ENCODE measurements around the gene ZNF10.

ZNF10 gene

DNA sequence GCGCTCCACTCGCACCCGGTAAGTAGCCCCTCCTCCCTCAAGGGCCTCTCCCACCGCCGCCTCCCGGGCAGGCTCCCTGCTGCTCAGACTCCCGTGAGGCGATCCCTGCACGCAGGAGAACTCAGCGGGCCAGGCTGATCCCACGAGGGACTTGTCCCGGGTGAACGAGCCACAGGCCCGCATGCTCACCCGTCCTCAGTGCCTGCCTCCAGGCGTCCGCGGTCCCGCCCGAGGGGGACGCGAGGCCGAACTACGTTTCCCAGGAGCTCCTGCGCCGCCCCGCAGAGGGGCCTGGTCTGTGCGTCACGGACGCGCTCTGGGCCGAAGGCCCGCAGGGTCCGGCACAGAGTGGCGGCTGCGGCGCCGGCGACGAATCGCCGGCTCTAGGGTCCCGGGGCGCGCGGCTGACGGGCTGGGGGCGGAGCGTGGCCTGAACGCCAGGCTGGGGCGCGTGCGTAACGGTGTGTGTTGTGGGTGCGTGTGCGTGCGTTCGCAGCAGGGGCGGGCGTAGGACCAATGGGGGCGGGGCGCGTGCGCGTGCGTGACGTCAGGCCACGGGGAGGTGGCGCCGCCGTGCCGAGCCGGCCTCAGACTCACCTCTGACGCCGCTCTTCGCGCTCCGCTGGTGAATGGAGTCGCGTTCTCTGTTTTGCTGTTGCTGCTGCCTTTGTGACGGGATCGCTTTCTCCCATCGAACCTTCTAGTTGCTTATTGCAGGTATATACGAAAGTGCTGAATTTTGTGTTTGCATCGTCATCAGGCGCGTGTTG is at the start of gene ZNF10, which contains the start of gene ZNF891:
Gene ZNF10 (plus strand): TSS at position 590 of the 770 bp plus-strand sequence. CDS start 13,866 bp downstream, outside the sequence.
Gene ZNF891 (minus strand): TSS at position 237 of the 770 bp plus-strand sequence. CDS start 8,356 bp downstream, outside the sequence.
- DNase-seq (ENCODE audit: low spot score), result peak; percentile 89

DNA sequence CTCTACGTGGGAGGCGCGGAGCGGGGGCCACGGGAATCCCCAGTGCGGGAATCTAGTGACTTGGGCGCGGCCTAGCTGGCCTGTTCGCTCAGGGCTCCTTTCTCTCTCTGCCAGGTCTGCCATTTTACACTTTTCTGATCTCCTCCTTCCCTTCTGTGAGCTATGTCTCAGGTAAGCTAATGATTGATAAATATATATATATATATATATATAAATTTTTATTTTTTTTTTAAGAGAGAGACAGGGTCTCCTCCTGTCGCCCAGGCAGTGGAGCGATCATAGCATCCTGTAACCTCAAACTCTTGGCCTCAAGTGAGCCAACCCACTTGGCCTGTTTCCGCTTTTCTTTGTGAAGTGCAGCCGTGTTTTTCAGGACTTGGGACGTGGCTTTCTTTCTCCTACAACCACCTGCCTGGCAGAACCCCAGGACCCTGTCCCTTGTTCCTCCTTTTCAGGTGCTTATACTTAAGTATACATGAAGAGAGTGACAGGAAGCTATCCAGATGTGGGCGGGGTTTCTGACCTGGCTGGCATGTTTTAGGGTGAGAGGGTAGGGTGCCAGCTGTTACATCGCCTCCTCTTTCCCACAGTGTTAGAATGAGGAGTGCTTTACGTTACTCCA is 49.2 kb upstream of the ZNF10 start:
- DNase-seq (ENCODE audit: low spot score), result no peak

DNA sequence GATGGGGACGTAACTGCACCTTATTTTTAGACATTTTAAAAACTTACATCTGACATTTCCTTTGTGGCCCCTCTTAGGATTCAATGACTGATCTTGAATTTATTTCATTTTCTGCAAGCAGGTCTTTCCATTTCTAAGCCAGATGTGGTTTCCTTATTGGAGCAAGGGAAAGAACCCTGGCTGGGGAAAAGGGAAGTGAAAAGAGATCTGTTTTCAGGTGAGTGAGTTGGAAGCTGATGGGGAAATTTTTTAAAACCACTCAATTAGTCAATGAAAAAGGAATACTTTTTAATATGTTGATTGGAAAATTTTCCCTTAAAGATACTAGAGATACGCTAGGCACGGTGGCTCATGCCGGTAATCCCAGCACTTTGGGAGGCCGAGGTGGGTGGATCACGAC is 47.1 kb upstream of the ZNF10 start:
- no peak for DNase-seq (ENCODE audit: low spot score)

DNA sequence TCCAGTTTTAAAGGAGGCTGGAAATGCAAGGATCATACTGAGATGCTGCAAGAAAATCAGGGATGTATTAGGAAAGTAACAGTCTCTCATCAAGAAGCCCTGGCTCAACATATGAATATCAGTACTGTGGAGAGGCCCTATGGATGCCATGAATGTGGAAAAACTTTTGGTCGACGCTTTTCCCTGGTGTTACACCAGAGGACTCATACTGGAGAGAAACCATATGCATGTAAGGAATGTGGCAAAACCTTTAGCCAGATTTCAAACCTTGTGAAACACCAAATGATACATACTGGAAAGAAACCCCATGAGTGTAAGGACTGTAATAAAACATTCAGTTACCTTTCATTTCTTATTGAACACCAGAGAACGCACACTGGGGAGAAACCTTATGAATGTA is 24.8 kb upstream of the ZNF10 start:
- no peak for DNase-seq (ENCODE audit: low spot score)

DNA sequence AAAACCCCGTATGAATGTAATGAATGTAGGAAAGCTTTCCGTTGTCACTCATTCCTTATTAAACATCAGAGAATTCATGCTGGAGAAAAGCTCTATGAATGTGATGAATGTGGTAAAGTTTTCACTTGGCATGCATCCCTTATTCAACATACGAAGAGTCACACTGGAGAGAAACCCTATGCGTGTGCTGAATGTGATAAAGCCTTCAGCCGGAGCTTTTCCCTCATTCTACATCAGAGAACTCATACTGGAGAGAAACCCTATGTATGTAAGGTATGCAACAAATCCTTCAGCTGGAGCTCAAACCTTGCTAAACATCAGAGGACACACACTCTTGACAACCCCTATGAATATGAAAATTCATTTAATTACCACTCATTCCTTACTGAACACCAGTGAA is 24.2 kb upstream of the ZNF10 start:
- no peak for DNase-seq (ENCODE audit: low spot score)

DNA sequence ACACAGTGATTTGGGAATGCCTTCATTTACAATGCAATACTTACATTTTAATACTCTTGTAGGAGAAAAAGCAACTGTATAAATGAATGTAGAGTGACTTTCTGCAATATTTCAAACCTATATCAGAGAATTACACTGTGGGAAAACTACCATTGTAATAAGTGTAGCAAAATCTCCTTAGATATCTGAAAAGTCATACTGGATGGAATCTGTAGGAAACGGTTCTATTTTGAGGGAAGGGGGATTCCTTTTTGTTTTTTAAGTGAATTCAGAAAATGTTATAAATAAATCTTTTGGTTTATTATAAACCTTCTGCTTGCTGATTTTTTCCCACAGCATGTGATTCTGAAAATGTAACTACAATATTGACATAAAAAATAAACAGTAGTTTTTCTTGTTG is 23.3 kb upstream of the ZNF10 start:
- DNase-seq (ENCODE audit: low spot score), result no peak

DNA sequence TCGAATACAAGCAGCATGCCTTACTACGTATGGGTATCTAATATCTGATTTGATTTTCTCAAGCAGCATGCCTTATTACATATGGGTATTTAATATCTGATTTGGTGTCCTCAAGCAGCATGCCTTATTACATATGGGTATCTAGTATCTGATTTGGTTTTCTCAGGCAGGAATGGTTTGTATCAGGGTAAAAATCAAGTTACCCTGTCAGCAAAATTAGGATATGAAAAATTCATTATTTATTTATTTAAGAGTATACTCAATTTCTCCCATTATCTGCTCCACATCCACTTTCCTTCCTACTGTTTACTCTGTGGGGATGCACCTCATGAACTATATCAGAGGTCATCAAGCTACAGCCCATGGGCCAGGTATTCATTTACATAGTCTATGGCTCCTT is 22.3 kb upstream of the ZNF10 start:
- no peak for DNase-seq (ENCODE audit: low spot score)

DNA sequence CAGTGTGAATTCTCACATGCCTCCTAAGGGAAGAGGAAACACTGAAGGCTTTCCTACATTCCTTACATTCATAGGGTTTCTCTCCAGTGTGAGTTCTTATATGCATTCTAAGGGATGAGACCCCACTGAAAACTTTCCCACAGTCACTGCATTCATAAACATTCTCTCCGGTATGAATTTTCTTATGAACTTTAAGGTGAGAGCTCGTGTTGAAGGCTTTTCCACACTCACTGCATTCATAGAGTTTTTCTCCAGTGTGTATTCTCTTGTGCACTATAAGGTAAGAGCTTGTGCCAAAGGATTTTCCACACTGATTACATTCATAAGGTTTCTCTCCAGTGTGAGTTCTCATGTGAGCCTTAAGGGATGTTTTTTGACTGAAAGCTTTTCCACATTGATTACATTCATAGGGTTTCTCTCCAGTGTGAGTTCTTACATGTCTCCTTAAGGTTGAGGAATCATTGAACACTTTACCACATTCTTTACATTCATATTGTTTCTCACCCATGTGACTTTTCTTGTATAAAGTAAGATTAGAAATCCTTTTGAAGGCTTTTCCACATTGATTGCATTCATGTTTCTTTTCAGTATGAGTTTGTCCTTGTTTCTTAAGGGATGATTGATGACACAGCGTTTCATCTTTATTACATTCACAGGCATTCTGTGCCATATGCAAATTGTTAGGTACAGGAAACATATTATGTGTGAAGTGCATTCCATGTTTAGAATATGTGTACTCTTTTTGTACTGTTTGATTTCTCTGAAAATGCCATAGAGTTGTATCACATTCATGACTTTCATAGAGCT is 9.8 kb upstream of the ZNF10 start:
- DNase-seq (ENCODE audit: low spot score), result no peak

DNA sequence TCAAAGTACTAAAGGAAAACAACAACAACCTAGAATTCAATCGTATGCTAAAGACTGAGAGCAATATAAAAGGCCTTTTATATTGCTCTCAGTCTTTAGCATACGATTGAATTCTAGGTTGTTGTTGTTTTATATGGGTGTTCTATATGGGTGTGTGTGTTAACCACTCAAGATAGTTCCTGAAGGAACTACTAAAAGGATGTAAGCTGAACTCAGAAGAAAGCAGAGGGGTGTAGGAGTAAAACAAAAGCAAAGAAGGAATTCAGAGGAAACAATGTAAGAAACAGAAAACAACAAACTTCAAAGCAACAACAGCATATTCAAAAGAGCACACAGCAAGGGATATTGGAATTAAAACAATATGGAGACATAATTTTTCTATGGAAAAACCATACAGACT is 5.8 kb upstream of the ZNF10 start:
- no peak for DNase-seq (ENCODE audit: low spot score)

DNA sequence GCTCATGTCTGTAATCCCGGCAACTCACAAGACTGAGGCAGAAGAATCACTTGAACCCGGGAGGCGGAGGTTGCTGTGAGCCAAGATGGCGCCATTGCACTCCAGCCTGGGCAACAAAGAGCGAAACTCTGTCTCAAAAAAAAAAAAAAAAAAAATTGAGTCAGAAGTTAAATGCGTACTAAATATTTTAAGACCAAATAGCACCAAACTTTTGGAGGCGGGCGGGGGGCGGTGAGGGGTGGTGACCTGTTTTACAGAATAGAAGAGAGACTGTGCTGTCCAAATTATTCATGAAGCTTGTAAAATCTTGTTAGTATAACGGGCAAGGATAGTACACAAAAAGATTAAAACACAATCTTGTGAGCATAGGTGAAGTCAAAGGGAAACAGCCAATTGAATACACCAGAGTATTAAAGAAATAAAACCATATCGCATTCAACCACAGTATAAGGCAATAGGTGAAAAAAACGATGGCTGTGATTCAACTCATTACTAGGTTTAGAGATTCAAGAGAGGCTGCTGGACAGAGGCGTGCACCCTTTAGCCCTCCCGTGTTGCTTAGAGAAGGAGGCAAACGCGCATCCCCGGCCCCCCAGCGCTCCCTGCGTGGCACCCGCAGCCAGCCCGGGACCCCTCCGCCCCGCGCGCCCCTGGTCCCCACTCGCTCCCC is 924 bp upstream of the ZNF10 start:
- no peak for DNase-seq (ENCODE audit: low spot score)

DNA sequence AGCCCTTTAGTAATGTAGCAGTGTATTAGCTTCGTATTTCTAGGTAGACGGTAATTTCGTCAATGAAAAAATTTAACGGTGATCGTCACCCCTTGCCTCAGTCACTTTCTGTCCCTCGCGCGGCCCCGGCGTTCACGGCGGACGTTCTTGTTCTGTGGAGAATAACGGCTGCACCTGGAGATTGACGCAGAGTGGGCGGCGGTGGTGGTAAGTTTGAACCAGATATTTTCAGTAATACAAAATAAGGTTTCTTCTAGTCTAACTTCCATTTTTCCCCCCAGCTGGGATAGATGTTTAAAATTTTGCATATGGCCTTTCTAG is 341 bp downstream of the ZNF10 start:
- DNase-seq (ENCODE audit: low spot score), result peak; percentile 5

DNA sequence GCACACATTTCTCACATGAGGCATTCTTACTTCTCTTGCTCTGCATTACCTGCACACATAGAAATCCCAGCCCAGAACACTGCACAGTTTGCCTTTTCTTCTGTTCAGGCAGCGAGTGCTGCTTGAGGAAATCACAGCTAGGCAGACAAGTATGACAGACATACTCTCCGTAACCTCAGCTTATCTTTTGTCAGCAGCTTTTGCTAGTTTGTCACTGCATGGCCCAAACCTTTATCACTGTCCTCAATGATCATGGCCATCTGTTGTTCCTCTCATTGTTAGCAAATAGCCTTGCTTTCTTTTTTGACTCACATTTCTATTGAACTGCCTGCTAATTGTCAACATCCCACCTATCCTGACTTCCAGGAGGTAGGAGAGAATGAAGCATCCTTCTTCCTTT is 5.3 kb downstream of the ZNF10 start:
- no peak for DNase-seq (ENCODE audit: low spot score)

DNA sequence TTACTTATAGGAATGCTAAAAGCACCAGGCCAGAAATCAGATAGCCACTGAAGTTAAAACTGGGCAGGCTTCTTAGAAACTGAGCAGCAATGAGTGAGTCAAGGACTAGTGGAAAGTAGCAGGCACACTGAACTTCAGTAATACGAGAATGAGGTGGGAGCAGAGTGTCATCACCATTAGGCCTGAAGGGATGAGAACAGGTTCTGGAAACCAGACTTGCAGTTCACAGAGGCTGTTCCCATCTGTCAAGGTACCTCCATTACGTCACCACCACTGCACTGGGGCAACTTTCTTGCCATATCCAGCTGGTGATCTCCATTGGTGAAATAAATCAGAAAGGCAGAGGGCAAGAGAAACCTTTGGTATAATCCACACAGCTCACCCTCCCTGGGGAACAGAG is 15.6 kb downstream of the ZNF10 start:
- no peak for DNase-seq (ENCODE audit: low spot score)

DNA sequence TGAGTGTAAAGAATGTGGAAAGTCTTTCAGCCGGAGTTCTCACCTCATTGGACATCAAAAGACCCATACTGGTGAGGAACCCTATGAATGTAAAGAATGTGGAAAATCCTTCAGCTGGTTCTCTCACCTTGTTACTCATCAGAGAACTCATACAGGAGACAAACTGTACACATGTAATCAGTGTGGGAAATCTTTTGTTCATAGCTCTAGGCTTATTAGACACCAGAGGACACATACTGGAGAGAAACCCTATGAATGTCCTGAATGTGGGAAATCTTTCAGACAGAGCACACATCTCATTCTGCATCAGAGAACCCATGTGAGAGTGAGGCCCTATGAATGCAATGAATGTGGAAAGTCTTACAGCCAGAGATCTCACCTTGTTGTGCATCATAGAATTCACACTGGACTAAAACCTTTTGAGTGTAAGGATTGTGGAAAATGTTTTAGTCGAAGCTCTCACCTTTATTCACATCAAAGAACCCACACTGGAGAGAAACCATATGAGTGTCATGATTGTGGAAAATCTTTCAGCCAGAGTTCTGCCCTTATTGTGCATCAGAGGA is 25.8 kb downstream of the ZNF10 start:
- DNase-seq (ENCODE audit: low spot score), result no peak

DNA sequence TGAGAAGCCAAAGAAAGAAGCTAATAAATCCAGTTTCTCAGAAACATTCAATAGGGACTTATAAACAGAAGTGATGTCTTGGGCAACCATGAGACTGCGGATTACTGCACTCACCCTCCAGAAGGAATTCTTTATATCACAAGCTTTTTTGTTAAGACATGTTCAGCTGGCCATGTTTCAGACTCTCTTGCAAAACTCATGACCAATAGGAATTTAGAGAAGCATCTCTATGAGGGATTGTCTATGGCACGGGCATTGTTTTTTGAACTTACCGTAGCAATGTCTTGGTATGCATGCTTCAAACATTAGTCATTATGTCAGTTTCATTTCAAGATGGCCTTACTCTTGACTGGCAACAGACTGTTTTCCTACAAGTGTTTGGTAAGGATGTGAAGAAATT is 35.3 kb downstream of the ZNF10 start:
- DNase-seq (ENCODE audit: low spot score), result no peak

DNA sequence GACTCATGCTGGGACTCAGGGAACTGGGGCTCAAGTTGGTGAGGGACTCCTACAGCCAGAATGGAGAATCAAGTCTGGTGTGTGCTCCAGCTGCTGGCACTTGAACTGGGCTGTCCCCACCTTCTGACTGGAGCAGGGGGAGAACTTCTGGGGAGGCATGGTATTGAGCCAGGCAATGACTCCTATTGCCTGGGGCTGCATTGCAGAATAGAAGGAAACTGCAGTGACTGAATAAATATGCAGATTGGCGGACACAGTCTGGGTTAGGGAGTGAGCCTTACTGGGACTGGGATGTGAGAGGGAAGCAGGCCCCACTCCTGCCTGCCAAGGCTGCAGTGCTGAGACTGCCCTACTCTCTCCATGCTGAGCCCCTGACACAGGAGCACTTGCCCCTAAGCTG is 42.1 kb downstream of the ZNF10 start:
- DNase-seq (ENCODE audit: low spot score), result no peak

DNA sequence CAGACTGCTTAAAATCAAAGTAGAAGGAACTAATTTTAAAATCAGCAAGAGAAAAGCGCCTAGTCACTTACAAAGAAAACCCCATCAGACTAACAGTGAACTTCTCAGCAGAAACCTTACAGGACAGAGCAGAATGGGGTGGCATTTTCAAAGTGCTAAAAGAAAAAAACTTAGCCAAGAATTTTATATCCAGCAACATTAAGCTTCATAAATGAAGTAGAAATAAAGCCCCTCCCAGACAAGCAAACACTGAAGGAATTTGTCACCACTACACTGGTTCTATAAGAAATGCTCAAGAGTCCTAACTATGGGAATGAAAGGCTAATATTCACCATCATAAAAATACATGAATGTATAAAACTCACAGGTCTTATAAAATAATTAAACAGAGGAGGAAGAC is 44.5 kb downstream of the ZNF10 start:
- no peak for DNase-seq (ENCODE audit: low spot score)

DNA sequence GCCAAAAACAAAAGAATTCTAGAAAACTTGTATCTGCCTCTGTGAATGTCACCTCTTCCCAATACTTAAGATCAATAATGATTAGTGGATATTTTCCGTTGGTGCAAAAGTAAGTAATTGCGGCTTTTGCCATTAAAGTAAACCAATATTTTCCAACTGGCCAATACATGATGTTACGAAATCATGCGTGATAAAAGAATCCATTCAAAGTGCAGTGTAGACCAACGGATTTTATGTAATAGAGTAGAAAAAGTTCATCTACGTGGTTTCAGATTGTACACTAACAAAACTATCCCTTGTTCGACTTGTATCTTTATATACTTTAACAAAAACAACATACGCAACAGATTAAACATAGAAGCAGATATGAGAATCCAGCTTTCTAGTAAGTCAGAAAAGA is 50.2 kb downstream of the ZNF10 start:
- DNase-seq (ENCODE audit: low spot score), result no peak

DNA sequence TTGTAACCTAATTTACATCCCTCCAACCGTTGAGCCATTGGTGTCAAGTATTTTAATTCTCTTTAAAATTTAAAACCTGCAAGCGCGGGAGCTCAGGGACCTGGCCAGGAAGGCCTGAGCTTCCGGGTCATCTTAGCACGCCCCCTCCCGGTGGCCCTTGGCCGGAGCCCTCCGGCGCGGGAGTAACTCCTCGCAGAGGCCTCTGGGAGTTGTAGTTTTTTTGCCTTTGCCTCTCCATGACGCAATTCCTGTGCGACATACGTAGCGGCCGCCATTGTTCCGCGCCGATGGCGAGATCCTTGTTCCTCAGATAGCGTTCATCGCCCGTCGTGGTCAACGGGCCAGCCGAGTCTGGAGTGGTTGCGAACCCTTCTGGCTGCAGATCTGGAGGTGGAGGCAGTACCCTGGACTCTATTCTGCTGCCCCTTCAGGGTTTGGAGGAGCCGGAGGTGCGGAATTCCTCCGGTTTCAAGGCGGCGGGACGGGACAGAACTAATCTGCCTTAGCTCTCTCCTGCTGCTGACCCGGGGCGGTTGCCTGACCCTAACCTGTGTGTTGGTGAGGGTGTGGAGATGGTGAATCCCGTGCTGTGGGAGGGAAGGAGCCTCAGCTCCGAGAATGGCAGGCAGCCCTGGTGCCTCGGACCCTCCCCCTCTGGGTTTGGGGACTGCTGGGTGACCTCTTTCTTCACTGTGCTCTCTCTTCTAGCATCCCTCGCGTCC is 51.0 kb downstream of the ZNF10 start, which contains the start of gene ZNF268:
Gene ZNF268 (plus strand): TSS at position 258 of the 722 bp plus-strand sequence. CDS start 503 bp downstream, outside the sequence.
- peak; percentile 93 for DNase-seq (ENCODE audit: low spot score)

DNA sequence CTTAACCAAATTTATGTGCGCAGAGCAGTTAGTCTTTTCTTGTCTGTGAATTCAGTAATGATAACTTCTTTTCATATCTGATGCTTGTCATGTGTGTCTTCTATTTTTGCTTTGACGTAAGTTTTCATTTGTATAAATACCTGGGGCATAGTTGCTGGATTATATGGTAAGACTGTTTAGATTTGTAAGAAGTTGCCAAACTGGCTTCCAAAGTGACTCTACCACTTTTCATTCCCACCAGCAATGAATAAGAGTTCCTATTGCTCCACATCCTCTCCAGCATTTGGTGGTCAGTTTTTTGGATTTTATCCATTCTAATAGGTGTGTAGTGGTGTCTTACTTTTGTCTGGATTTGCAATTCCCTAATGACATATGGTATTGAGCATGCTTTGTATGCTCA is 59.7 kb downstream of the ZNF10 start:
- no peak for DNase-seq (ENCODE audit: low spot score)

DNA sequence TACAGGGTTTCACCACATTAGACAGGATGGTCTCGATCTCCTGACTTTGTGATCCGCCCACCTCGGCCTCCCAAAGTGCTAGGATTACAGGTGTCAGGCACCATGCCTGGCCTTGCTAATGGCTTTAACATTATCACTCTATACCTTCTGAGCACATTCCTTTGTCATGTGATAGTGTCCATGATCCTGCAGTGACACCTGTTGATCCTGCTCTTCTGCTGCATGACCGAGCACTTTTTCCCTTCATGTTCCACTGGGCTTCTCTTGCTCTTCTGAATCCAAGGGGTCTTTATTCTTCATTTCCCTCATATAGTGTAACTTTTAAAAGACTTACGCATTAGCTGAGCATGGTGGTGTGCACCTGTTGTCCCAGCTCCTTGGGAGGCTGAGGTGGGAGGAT is 62.4 kb downstream of the ZNF10 start:
- DNase-seq (ENCODE audit: low spot score), result no peak
